Measurements from ENCODE around the gene TRMU.

TRMU gene

DNA sequence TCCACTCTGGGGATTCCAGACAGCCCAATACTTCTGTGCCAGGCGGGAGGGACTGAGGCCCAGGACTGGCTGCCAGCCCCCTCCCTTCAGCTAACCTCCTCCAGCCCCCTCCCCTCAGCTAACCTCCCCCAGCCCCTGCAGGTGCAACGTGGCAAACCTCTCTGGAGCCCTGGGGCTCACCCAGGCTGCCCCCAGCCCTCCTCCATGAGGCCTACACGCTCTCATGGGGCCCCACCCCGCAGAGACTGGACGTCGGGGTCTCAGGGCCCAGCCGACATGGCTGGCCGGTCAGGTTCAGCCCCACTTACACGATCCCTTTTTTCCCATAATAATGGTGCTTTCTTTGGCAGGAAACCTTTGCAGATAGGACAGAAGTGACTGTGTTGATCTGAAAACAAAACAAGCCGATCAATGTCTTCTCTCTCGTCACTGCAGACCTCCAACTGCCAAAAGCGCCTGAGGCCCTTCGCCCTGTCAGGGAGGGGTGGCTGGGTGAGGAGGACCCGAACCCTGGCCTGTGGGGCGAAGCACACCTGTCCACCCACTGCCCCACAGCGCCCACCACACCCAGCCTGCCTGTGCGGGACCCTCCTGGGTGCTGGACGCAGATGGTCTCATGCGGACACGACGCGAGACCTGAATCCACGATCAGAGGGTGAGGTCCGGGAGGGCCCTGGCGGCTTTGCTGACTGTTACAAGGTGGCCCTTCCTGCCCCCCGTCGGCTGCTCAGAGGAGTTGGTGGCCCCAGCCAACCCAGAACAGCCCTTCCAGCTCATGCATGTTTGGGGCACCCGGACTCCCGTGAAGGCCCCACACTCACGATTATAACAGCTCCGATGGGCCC lies 33.6 kb downstream of the TRMU start:
- no peak overlapping the region for H3K4me3 ChIP-seq (ENCODE audit: low read depth, low read length)
- no peak for DNase-seq (ENCODE audit: low read depth)
- TF ChIP-seq, protein P1, sequence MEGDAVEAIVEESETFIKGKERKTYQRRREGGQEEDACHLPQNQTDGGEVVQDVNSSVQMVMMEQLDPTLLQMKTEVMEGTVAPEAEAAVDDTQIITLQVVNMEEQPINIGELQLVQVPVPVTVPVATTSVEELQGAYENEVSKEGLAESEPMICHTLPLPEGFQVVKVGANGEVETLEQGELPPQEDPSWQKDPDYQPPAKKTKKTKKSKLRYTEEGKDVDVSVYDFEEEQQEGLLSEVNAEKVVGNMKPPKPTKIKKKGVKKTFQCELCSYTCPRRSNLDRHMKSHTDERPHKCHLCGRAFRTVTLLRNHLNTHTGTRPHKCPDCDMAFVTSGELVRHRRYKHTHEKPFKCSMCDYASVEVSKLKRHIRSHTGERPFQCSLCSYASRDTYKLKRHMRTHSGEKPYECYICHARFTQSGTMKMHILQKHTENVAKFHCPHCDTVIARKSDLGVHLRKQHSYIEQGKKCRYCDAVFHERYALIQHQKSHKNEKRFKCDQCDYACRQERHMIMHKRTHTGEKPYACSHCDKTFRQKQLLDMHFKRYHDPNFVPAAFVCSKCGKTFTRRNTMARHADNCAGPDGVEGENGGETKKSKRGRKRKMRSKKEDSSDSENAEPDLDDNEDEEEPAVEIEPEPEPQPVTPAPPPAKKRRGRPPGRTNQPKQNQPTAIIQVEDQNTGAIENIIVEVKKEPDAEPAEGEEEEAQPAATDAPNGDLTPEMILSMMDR (IDR thresholded peaks at IDR 0.05; ENCODE audit: control insufficient read depth, extremely low read depth, insufficient read depth): no peak

DNA sequence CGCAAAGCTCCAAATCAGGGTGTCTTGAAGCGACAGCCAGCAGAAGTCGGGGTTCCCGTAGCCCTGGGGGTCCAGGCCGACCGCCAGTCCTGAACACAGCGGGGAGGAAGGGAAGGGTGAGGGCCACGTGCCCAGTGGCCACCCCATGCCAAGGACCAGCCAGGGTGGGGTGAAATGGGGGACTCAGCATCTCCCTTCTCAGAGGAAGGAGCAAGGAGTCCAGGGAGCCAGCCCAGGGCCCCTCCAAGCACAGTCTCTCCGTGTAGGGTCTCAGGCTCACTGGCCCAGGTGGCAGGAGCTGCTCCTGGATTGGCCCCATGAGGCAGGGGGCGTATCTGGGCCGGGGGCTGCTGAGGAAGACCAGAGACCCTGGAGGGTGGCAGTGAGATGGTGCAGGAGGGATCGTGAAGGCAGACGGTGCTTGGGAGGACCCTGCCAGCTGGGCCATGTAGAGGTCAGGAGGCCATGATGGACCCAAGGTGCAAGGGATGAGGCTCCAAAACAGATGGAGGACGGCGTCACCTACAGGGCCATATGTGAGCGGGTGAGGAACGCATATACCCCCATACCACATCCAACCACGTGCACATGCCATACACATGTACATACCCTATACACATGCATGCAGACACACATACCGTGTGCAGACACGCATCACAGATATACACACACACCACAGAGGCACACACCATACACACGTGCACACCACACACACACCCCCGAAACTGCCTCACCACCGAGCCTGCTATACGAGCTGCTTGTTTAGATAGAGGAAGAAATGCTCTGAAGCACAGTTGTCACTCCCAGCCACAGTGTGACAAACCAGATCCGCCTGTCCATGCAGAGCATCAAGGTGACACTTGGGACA lies 34.4 kb downstream of the TRMU start:
- DNase-seq (ENCODE audit: low read depth): no peak
- no peak overlapping the region for H3K4me3 ChIP-seq (ENCODE audit: low read depth, low read length)
- TF ChIP-seq, protein P1 (IDR thresholded peaks at IDR 0.05; ENCODE audit: control insufficient read depth, extremely low read depth, insufficient read depth): no peak

DNA sequence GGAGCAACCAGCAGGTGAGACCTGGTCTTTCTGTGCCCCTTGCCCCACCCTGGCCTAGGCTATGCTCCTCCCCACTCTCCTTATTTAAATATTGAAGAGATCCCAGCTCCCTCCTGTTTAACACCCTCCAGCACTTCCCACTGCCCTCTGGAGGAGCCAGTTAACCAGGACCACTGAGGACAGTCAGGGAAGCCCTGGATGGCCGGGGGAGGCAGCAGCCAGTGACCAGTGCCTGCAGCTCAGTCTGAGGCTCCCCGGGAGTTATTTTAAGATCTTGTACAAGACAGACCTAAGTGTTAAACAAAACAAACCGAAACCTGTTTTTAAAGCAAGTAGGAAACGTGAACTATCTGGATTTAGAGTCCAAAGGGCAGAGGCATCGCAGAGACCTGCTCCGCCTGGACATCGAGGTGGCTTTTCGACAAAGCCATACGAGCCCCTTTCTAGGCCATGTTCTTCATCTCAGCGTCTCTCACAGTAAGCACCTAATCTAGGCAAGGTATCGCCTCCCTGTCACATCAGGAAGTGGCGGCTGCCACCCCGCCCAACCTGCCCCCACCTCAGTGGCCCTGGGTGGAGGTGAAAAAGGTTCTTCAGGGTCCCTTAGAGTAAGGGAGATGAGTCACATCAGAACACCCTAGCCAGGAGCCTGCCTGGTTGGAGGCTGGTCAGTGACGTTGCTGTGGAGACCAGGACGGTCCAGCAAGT lies 35.2 kb downstream of the TRMU start:
- TF ChIP-seq, protein P1 (IDR thresholded peaks at IDR 0.05; ENCODE audit: control insufficient read depth, extremely low read depth, insufficient read depth): no peak
- DNase-seq (ENCODE audit: low read depth): no peak
- no peak overlapping the region for H3K4me3 ChIP-seq (ENCODE audit: low read depth, low read length)

DNA sequence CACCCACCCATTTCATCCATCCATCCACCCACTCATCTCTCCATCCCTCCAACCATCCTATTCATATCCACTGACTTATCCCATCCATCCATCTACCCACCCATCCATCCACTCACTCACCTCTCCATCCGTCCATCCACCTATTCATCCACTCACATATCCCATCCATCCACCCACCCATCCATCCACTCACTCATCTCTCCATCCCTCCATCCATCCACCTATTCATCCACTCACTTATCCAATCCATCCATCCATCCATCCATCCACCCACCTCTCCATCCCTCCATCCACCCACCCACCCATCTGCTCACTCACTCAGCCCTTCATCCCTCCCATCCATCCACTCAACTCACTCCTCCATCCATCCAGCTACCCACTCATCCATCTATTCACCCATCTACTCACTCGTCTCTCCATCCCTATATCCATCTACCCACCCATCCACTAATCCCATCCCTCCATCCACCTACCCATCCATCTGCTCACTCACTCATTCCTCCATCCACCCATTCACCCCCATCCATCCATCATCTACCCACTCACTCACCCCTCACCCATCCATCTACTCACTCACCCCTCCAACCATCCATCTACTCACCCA lies 36.2 kb downstream of the TRMU start:
- no peak for DNase-seq (ENCODE audit: low read depth)
- H3K4me3 ChIP-seq (ENCODE audit: low read depth, low read length): no peak overlapping the region
- TF ChIP-seq, protein P1 (IDR thresholded peaks at IDR 0.05; ENCODE audit: control insufficient read depth, extremely low read depth, insufficient read depth): no peak

DNA sequence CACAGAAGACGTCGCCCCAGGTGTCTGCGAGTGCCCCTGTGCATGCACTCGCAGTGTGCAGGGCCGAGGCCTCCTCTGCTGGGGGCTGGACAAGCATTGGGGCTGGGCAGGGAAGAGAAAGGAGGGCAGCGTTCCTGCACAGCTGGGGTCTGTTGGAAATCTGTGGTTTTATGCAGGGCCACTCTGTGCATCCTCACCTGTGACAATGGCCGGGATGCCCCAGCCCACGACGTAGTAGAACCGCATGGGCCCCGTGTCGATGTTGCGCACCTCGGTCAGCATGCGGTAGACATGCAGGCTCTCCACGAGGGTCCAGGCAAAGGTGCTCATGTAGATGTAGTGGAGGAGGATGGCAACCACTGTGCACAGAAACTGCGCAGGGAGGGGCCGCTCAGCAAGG lies 37.2 kb downstream of the TRMU start:
- no peak for DNase-seq (ENCODE audit: low read depth)
- TF ChIP-seq, protein P1 (IDR thresholded peaks at IDR 0.05; ENCODE audit: control insufficient read depth, extremely low read depth, insufficient read depth): no peak
- no peak overlapping the region for H3K4me3 ChIP-seq (ENCODE audit: low read depth, low read length)

DNA sequence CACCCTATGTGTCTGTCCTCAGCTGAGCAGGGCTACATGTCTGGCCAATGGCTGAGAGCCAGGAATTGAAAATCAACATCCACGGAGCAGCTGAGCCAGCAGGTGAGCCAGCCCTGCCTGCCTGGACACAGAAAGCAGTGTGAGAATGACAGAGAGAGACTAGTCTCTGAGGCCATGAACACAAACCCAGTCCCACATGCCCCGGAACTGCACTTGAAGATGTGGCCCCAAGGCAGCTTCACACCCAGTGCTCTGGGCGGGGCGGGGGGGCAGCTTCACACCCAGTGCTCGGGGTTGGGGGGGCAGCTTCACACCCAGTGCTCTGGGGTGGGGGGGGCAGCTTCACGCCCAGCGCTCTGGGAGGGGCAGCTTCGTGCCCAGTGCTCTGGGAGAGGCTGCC lies 37.6 kb downstream of the TRMU start:
- TF ChIP-seq, protein P1 (IDR thresholded peaks at IDR 0.05; ENCODE audit: control insufficient read depth, extremely low read depth, insufficient read depth): no peak
- peak; percentile 35 for DNase-seq (ENCODE audit: low read depth)
- H3K4me3 ChIP-seq (ENCODE audit: low read depth, low read length): no peak overlapping the region
